ENCODE data around the gene PAAF1. TPM values are rescaled to one million over a fixed set of nuclear protein-coding genes. Genes with fewer than 3 reads are reported as not detected.

The PAAF1 gene
- 8.2 and 14.9 TPM in 2 replicates for total RNA-seq (2014; rRNA removed; shearing (Covaris generic))
- 19.1 and 25.7 TPM in 2 replicates for polyA plus RNA-seq (2015; cell fraction: cytosol; rRNA removed)
- polyA plus RNA-seq (2015; cell fraction: nucleus; rRNA removed): 29.7 and 32.1 TPM in 2 replicates

- DNase-seq (ENCODE audit: low read depth): peak; percentile 98
Measured at GRCh38 chr11:73876424-73877310, at the start of gene PAAF1, which contains the start of gene COA4. TSS of gene PAAF1 (plus strand) at chr11:73876999. CDS start at chr11:73877022, 23 bp downstream. TSS of gene COA4 (minus strand) at chr11:73876846. CDS start at chr11:73873378, 3,468 bp downstream.

GRCh38 chr11:73830261-73830660 is 46.5 kb upstream of the PAAF1 start:
- no peak for DNase-seq (ENCODE audit: low read depth)

- no peak for DNase-seq (ENCODE audit: low read depth)
Measured at GRCh38 chr11:73833067-73833466, 43.7 kb upstream of the PAAF1 start.

GRCh38 chr11:73838443-73839122 is 38.2 kb upstream of the PAAF1 start:
- DNase-seq (ENCODE audit: low read depth): peak; percentile 2

- no peak for DNase-seq (ENCODE audit: low read depth)
Measured at GRCh38 chr11:73839123-73839457, 37.7 kb upstream of the PAAF1 start.

GRCh38 chr11:73851046-73851764 is 25.6 kb upstream of the PAAF1 start:
- no peak for DNase-seq (ENCODE audit: low read depth)

GRCh38 chr11:73852049-73852448 is 24.8 kb upstream of the PAAF1 start:
- no peak for DNase-seq (ENCODE audit: low read depth)

- no peak for DNase-seq (ENCODE audit: low read depth)
Measured at GRCh38 chr11:73854680-73855079, 22.1 kb upstream of the PAAF1 start.

- DNase-seq (ENCODE audit: low read depth): no peak
Measured at GRCh38 chr11:73856031-73856567, 20.7 kb upstream of the PAAF1 start.

GRCh38 chr11:73859671-73860070 is 17.1 kb upstream of the PAAF1 start:
- DNase-seq (ENCODE audit: low read depth): no peak

- no peak for DNase-seq (ENCODE audit: low read depth)
Measured at GRCh38 chr11:73860202-73860601, 16.6 kb upstream of the PAAF1 start.

- DNase-seq (ENCODE audit: low read depth): no peak
Measured at GRCh38 chr11:73862986-73863385, 13.8 kb upstream of the PAAF1 start.

- DNase-seq (ENCODE audit: low read depth): no peak
Measured at GRCh38 chr11:73866095-73866579, 10.7 kb upstream of the PAAF1 start.

- peak; percentile 88 for DNase-seq (ENCODE audit: low read depth)
Measured at GRCh38 chr11:73866586-73866996, 10.2 kb upstream of the PAAF1 start.

- no peak for DNase-seq (ENCODE audit: low read depth)
Measured at GRCh38 chr11:73869332-73869949, 7.4 kb upstream of the PAAF1 start.

- DNase-seq (ENCODE audit: low read depth): no peak
Measured at GRCh38 chr11:73870261-73870660, 6.5 kb upstream of the PAAF1 start.

- DNase-seq (ENCODE audit: low read depth): no peak
Measured at GRCh38 chr11:73872749-73873357, 3.9 kb upstream of the PAAF1 start.

GRCh38 chr11:73875380-73875779 is 1.4 kb upstream of the PAAF1 start:
- DNase-seq (ENCODE audit: low read depth): no peak

GRCh38 chr11:73875840-73876239 is 959 bp upstream of the PAAF1 start:
- no peak for DNase-seq (ENCODE audit: low read depth)

GRCh38 chr11:73878771-73879170 is 2.0 kb downstream of the PAAF1 start:
- DNase-seq (ENCODE audit: low read depth): no peak
